Measurements from ENCODE around the gene TIGD6. TPM values are rescaled to one million over a fixed set of nuclear protein-coding genes. Genes with fewer than 3 reads are reported as not detected.

The TIGD6 gene
- total and polyA plus RNA-seq, 2 experiments from 2014 or later: 1.4 to 2.1 TPM

DNA sequence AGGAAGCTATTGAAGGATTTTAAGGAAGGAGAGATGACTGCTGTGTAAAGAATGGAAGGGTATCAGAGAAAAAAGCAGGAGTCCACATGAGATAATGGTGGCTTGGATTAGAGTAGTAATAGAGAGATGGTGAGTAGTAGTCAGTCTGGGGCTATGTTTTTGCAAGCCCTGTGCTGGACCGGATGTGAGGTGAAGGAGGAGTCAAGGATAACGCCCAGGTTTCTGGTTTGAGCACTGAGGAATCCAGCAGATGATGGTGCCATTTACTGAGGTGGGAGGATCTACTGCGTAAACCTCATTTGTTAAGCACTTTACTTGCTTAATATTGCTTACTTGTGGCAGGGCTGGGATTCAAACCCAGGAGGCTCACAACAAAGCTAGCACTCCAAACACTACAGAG lies 1.1 kb downstream of the TIGD6 start:
- no peak for ATAC-seq
- no peak overlapping the region for H2AFZ ChIP-seq
- no peak for DNase-seq (ENCODE audit: low spot score)
- H3K4me1 ChIP-seq (ENCODE audit: insufficient read depth): peaks cover 6% of the 10 kb centered on the region; the same call in 1 of the 2 replicates
- TF ChIP-seq, protein P1, sequence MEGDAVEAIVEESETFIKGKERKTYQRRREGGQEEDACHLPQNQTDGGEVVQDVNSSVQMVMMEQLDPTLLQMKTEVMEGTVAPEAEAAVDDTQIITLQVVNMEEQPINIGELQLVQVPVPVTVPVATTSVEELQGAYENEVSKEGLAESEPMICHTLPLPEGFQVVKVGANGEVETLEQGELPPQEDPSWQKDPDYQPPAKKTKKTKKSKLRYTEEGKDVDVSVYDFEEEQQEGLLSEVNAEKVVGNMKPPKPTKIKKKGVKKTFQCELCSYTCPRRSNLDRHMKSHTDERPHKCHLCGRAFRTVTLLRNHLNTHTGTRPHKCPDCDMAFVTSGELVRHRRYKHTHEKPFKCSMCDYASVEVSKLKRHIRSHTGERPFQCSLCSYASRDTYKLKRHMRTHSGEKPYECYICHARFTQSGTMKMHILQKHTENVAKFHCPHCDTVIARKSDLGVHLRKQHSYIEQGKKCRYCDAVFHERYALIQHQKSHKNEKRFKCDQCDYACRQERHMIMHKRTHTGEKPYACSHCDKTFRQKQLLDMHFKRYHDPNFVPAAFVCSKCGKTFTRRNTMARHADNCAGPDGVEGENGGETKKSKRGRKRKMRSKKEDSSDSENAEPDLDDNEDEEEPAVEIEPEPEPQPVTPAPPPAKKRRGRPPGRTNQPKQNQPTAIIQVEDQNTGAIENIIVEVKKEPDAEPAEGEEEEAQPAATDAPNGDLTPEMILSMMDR (conservative IDR thresholded peaks at IDR 0.05; ENCODE audit: low read depth in 2 of 2): no peak
- TF ChIP-seq NANOG (IDR thresholded peaks at IDR 0.05; ENCODE audit: borderline replicate concordance): no peak
- no peak for TF ChIP-seq EZH2phosphoT487 (IDR thresholded peaks at IDR 0.05; ENCODE audit: unreplicated experiment)
- TF ChIP-seq, protein P2, sequence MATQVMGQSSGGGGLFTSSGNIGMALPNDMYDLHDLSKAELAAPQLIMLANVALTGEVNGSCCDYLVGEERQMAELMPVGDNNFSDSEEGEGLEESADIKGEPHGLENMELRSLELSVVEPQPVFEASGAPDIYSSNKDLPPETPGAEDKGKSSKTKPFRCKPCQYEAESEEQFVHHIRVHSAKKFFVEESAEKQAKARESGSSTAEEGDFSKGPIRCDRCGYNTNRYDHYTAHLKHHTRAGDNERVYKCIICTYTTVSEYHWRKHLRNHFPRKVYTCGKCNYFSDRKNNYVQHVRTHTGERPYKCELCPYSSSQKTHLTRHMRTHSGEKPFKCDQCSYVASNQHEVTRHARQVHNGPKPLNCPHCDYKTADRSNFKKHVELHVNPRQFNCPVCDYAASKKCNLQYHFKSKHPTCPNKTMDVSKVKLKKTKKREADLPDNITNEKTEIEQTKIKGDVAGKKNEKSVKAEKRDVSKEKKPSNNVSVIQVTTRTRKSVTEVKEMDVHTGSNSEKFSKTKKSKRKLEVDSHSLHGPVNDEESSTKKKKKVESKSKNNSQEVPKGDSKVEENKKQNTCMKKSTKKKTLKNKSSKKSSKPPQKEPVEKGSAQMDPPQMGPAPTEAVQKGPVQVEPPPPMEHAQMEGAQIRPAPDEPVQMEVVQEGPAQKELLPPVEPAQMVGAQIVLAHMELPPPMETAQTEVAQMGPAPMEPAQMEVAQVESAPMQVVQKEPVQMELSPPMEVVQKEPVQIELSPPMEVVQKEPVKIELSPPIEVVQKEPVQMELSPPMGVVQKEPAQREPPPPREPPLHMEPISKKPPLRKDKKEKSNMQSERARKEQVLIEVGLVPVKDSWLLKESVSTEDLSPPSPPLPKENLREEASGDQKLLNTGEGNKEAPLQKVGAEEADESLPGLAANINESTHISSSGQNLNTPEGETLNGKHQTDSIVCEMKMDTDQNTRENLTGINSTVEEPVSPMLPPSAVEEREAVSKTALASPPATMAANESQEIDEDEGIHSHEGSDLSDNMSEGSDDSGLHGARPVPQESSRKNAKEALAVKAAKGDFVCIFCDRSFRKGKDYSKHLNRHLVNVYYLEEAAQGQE (IDR thresholded peaks at IDR 0.05; ENCODE audit: unreplicated experiment): no peak
- no peak for TF ChIP-seq JUNB (IDR thresholded peaks at IDR 0.05; ENCODE audit: unreplicated experiment)
- TF ChIP-seq, protein P3, sequence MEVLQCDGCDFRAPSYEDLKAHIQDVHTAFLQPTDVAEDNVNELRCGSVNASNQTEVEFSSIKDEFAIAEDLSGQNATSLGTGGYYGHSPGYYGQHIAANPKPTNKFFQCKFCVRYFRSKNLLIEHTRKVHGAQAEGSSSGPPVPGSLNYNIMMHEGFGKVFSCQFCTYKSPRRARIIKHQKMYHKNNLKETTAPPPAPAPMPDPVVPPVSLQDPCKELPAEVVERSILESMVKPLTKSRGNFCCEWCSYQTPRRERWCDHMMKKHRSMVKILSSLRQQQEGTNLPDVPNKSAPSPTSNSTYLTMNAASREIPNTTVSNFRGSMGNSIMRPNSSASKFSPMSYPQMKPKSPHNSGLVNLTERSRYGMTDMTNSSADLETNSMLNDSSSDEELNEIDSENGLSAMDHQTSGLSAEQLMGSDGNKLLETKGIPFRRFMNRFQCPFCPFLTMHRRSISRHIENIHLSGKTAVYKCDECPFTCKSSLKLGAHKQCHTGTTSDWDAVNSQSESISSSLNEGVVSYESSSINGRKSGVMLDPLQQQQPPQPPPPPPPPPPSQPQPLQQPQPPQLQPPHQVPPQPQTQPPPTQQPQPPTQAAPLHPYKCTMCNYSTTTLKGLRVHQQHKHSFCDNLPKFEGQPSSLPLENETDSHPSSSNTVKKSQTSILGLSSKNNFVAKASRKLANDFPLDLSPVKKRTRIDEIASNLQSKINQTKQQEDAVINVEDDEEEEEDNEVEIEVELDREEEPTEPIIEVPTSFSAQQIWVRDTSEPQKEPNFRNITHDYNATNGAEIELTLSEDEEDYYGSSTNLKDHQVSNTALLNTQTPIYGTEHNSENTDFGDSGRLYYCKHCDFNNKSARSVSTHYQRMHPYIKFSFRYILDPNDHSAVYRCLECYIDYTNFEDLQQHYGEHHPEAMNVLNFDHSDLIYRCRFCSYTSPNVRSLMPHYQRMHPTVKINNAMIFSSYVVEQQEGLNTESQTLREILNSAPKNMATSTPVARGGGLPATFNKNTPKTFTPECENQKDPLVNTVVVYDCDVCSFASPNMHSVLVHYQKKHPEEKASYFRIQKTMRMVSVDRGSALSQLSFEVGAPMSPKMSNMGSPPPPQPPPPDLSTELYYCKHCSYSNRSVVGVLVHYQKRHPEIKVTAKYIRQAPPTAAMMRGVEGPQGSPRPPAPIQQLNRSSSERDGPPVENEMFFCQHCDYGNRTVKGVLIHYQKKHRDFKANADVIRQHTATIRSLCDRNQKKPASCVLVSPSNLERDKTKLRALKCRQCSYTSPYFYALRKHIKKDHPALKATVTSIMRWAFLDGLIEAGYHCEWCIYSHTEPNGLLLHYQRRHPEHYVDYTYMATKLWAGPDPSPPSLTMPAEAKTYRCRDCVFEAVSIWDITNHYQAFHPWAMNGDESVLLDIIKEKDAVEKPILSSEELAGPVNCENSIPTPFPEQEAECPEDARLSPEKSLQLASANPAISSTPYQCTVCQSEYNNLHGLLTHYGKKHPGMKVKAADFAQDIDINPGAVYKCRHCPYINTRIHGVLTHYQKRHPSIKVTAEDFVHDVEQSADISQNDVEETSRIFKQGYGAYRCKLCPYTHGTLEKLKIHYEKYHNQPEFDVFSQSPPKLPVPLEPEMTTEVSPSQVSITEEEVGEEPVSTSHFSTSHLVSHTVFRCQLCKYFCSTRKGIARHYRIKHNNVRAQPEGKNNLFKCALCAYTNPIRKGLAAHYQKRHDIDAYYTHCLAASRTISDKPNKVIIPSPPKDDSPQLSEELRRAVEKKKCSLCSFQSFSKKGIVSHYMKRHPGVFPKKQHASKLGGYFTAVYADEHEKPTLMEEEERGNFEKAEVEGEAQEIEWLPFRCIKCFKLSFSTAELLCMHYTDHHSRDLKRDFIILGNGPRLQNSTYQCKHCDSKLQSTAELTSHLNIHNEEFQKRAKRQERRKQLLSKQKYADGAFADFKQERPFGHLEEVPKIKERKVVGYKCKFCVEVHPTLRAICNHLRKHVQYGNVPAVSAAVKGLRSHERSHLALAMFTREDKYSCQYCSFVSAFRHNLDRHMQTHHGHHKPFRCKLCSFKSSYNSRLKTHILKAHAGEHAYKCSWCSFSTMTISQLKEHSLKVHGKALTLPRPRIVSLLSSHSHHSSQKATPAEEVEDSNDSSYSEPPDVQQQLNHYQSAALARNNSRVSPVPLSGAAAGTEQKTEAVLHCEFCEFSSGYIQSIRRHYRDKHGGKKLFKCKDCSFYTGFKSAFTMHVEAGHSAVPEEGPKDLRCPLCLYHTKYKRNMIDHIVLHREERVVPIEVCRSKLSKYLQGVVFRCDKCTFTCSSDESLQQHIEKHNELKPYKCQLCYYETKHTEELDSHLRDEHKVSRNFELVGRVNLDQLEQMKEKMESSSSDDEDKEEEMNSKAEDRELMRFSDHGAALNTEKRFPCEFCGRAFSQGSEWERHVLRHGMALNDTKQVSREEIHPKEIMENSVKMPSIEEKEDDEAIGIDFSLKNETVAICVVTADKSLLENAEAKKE (CRISPR knock-in tag; IDR thresholded peaks at IDR 0.05): no peak
- no peak for TF ChIP-seq POLR2AphosphoS5 (IDR thresholded peaks at IDR 0.05; ENCODE audit: low read depth)
- TF ChIP-seq ZNF114 (CRISPR knock-in tag; IDR thresholded peaks at IDR 0.05): no peak
- TF ChIP-seq ZNF331 (CRISPR knock-in tag; IDR thresholded peaks at IDR 0.05; ENCODE audit: low read depth): no peak
- TF ChIP-seq, protein P4, sequence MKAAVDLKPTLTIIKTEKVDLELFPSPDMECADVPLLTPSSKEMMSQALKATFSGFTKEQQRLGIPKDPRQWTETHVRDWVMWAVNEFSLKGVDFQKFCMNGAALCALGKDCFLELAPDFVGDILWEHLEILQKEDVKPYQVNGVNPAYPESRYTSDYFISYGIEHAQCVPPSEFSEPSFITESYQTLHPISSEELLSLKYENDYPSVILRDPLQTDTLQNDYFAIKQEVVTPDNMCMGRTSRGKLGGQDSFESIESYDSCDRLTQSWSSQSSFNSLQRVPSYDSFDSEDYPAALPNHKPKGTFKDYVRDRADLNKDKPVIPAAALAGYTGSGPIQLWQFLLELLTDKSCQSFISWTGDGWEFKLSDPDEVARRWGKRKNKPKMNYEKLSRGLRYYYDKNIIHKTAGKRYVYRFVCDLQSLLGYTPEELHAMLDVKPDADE (IDR thresholded peaks at IDR 0.05): no peak
- no peak for TF ChIP-seq STAT1 (IDR thresholded peaks at IDR 0.05; ENCODE audit: unreplicated experiment)
- no peak for TF ChIP-seq CREB1 (CRISPR knock-in tag; IDR thresholded peaks at IDR 0.05; ENCODE audit: low read depth)
- H3K36me3 ChIP-seq (ENCODE audit: insufficient read depth): 0 out of 2 replicates have a peak, but pooled peaks cover 1% of the 10 kb centered on the region
- Mint-ChIP-seq H3K36me3 (ENCODE audit: low read depth) (no peaks in the 10 kb centered on the region; the same call in 1 of the 3 replicates), H3K4me1 (peaks cover 20% of the 10 kb centered on the region), H3K9me3 (no peaks in the 10 kb centered on the region), H3K4me3 (peak overlapping the region; percentile 91), H3K27me3 (ENCODE audit: insufficient read depth, low read depth, poor library complexity) (peaks cover 5% of the 10 kb centered on the region), H3K27ac (peak overlapping the region; percentile 6; the same call in 1 of the 2 replicates)
- peak overlapping the region; percentile 97; the same call in 1 of the 2 replicates for H3K27ac ChIP-seq (ENCODE audit: low read depth)
- peaks cover 33% of the 10 kb centered on the region for H3K79me2 ChIP-seq (replicated peaks; ENCODE audit: insufficient read depth)
- H3F3A ChIP-seq (replicated peaks; ENCODE audit: low read depth): peaks cover 12% of the 10 kb centered on the region; the same call in 1 of the 2 replicates
- H3K9me2 ChIP-seq (ENCODE audit: insufficient read depth): no peaks in the 10 kb centered on the region
- peaks cover 15% of the 10 kb centered on the region for H4K20me1 ChIP-seq (replicated peaks; ENCODE audit: insufficient read depth)
- peak overlapping the region; percentile 86 for H3K4me2 ChIP-seq
- peak overlapping the region; percentile 96 for H3K4me3 ChIP-seq
- H3K27me3 ChIP-seq (ENCODE audit: insufficient read depth): no peaks in the 10 kb centered on the region

Measured in GM23338 (cell line).